GM12875 (cell line): ENCODE data around the gene UTP25.

Experiments
- H3K4me3 ChIP-seq: one replicate; pipeline ENCODE4 v1.5.1; 2011; ENCODE audit warnings: low read depth, low read length, control low read depth
- CTCF ChIP-seq: IDR thresholded peaks from 2 replicates; pipeline ENCODE4 v1.5.1; 2011; ENCODE audit warnings: low read depth, mild to moderate bottlenecking, control low read depth, inconsistent platforms, low read length, moderate library complexity, borderline replicate concordance; ENCODE audit not compliant: insufficient read depth

The UTP25 gene

GRCh38 chr1:209816923-209817322 lies 10.8 kb upstream of the UTP25 start:
- TF ChIP-seq CTCF, result no peak
- no peak overlapping the region for H3K4me3 ChIP-seq

- no peak for TF ChIP-seq CTCF
- H3K4me3 ChIP-seq, result no peak overlapping the region
These were observed 10.1 kb upstream of the UTP25 start for GRCh38 chr1:209817691-209818090.

- H3K4me3 ChIP-seq, result no peak overlapping the region
- no peak for TF ChIP-seq CTCF
These were observed 8.7 kb upstream of the UTP25 start for GRCh38 chr1:209819058-209819457.

GRCh38 chr1:209820986-209821385 lies 6.8 kb upstream of the UTP25 start:
- no peak for TF ChIP-seq CTCF

GRCh38 chr1:209822706-209823105 lies 5.1 kb upstream of the UTP25 start:
- TF ChIP-seq CTCF, result no peak
- H3K4me3 ChIP-seq, result no peak overlapping the region

More at GRCh38 chr1:209820986-209821385, 6.8 kb upstream of the UTP25 start:
- no peak overlapping the region for H3K4me3 ChIP-seq

- peak; percentile 67 for TF ChIP-seq CTCF
- H3K4me3 ChIP-seq, result no peak overlapping the region
These were observed 4.4 kb upstream of the UTP25 start for GRCh38 chr1:209823143-209824041.
